Measurements from ENCODE around the gene SLC27A4. TPM values are rescaled to one million over a fixed set of nuclear protein-coding genes. Genes with fewer than 3 reads are reported as not detected.

The SLC27A4 gene
- total and polyA plus RNA-seq, 2 of the 13 experiments (the other 11 are each of a cell fraction or from before 2014, with no cell fraction given), result 10.6 to 18.8 TPM

- TF ChIP-seq PAXIP1 (CRISPR knock-in tag; conservative IDR thresholded peaks at IDR 0.05) (peak; percentile 69), POLR2A (IDR thresholded peaks at IDR 0.05; ENCODE audit: insufficient read depth in 1 of 2, low read depth in 2 of 2, low read length in 2 of 2) (peak; percentile 80 to 85; a peak in 3 of 4 replicates), ZNF251 (CRISPR knock-in tag; IDR thresholded peaks at IDR 0.05) (no peak), TFDP1 (CRISPR knock-in tag; IDR thresholded peaks at IDR 0.05; ENCODE audit: borderline replicate concordance) (peak; percentile 40; the same call in 1 of the 2 replicates), TERF1 (CRISPR knock-in tag; IDR thresholded peaks at IDR 0.05) (no peak), MXI1 (IDR thresholded peaks at IDR 0.05; ENCODE audit: borderline replicate concordance, low read depth, low read length) (peak; percentile 100), ADNP (CRISPR knock-in tag; IDR thresholded peaks at IDR 0.05) (no peak; the same call in 1 of the 2 replicates), BHLHE40 (IDR thresholded peaks at IDR 0.05; ENCODE audit: low read length) (no peak), TOPORS (CRISPR knock-in tag; IDR thresholded peaks at IDR 0.05) (no peak), ZBTB39 (CRISPR knock-in tag; IDR thresholded peaks at IDR 0.05) (no peak), ZNF576 (CRISPR knock-in tag; IDR thresholded peaks at IDR 0.05) (no peak), NRL (CRISPR knock-in tag; IDR thresholded peaks at IDR 0.05; ENCODE audit: borderline replicate concordance) (peak; percentile 89; the same call in 1 of the 2 replicates), ZNF34 (CRISPR knock-in tag; IDR thresholded peaks at IDR 0.05; ENCODE audit: borderline replicate concordance) (no peak), ZNF550 (CRISPR knock-in tag; IDR thresholded peaks at IDR 0.05; ENCODE audit: borderline replicate concordance) (0 out of 2 replicates have a peak, but pooled peaks have one; percentile 16)
Observed at GRCh38 chr9:128322404-128323211, 17.7 kb upstream of the SLC27A4 start, which contains the start of the genes COQ4 and TRUB2 (continued).
